Activated T-cell treated with anti-CD3 and anti-CD28 coated beads for 4 hours (primary cell): ENCODE results near the gene KREMEN1.
A peak's percentile ranks its signal among the peaks of the same experiment; 100 is the strongest.
"Not testable (repeated sequence)": the region's sequence is repeated elsewhere in the genome, so short reads cannot be mapped to it uniquely, and the experiment has no call there.

Experiments used
- DNase-seq: peaks from one replicate; pipeline ENCODE4 v3.0.0-alpha.2; 2020

The KREMEN1 gene

GRCh38 chr22:29072979-29073617, at the start of gene KREMEN1:
TSS of gene KREMEN1 (plus strand) at chr22:29073035. CDS start at chr22:29073131, 96 bp downstream.
- no peak for DNase-seq

- no peak for DNase-seq
Measured at GRCh38 chr22:29023172-29023796, 49.6 kb upstream of the KREMEN1 start.

GRCh38 chr22:29026579-29026978, 46.3 kb upstream of the KREMEN1 start:
- DNase-seq = no peak

GRCh38 chr22:29028468-29028867, 44.4 kb upstream of the KREMEN1 start:
- no peak for DNase-seq

- no peak for DNase-seq
Measured at GRCh38 chr22:29029202-29030000, 43.4 kb upstream of the KREMEN1 start.

- DNase-seq = no peak
Measured at GRCh38 chr22:29030016-29030617, 42.7 kb upstream of the KREMEN1 start.

- no peak for DNase-seq
Measured at GRCh38 chr22:29030618-29031226, 42.1 kb upstream of the KREMEN1 start.

- DNase-seq = no peak
Measured at GRCh38 chr22:29031227-29032011, 41.4 kb upstream of the KREMEN1 start.

GRCh38 chr22:29032014-29032475, 40.8 kb upstream of the KREMEN1 start:
- no peak for DNase-seq

- no peak for DNase-seq
Measured at GRCh38 chr22:29032584-29032983, 40.3 kb upstream of the KREMEN1 start.

- no peak for DNase-seq
Measured at GRCh38 chr22:29037340-29037932, 35.4 kb upstream of the KREMEN1 start.

- DNase-seq = no peak
Measured at GRCh38 chr22:29039148-29039547, 33.7 kb upstream of the KREMEN1 start.

- DNase-seq = not testable (repeated sequence)
Measured at GRCh38 chr22:29039684-29040083, 33.2 kb upstream of the KREMEN1 start.

- DNase-seq = peak; percentile 58
Measured at GRCh38 chr22:29040385-29041275, 32.2 kb upstream of the KREMEN1 start.

- no peak for DNase-seq
Measured at GRCh38 chr22:29041408-29041807, 31.4 kb upstream of the KREMEN1 start.

- DNase-seq = no peak
Measured at GRCh38 chr22:29043906-29044575, 28.8 kb upstream of the KREMEN1 start.

GRCh38 chr22:29044657-29045176, 28.1 kb upstream of the KREMEN1 start:
- DNase-seq = no peak

- DNase-seq = no peak
Measured at GRCh38 chr22:29048822-29049654, 23.8 kb upstream of the KREMEN1 start.
